ENCODE results near the gene PIGL. TPM values are rescaled to one million over a fixed set of nuclear protein-coding genes. Genes with fewer than 3 reads are reported as not detected.
A peak's percentile ranks its signal among the peaks of the same experiment; 100 is the strongest.

The PIGL gene
- total RNA-seq, 2 donors from 2014 or later, result 41.1 to 57.0 TPM

GRCh38 chr17:16348586-16348985 is 131.6 kb downstream of the PIGL start:
- H3K9ac ChIP-seq (ENCODE audit: extremely low read depth, low read length, poor library complexity, severe bottlenecking), result no peak overlapping the region
- WGBS, 2 experiments (ENCODE audit: insufficient coverage in 1 of 2, insufficient read length in 1 of 2), result 89 to 93% methylated on average over 5 to 6 of the region's 6 CpGs
- H3K4me3 ChIP-seq (ENCODE audit: low read length), result no peak overlapping the region
- H3K36me3 ChIP-seq (ENCODE audit: control insufficient read depth, insufficient read depth, low read length), result peaks cover 48% of the 10 kb centered on the region
- no peaks in the 10 kb centered on the region for H3K9me3 ChIP-seq (ENCODE audit: control insufficient read depth, low read length)
- Mint-ChIP-seq H3K36me3 (ENCODE audit: low read depth) (peaks cover 33% of the 10 kb centered on the region), H3K4me1 (peaks cover 6% of the 10 kb centered on the region), H3K4me3 (no peak overlapping the region), H3K27me3 (ENCODE audit: insufficient read depth) (peaks cover 5% of the 10 kb centered on the region), H3K27ac (no peak overlapping the region), H3K9me3 (no peaks in the 10 kb centered on the region)
- no peak for TF ChIP-seq CTCF (conservative IDR thresholded peaks at IDR 0.05)
- H3K4me1 ChIP-seq (ENCODE audit: control insufficient read depth, insufficient read depth, low read length), result no peaks in the 10 kb centered on the region
- H3K27ac ChIP-seq (ENCODE audit: low read depth, low read length), result no peak overlapping the region
- DNase-seq, result no peak
- no peaks in the 10 kb centered on the region for H3K27me3 ChIP-seq (ENCODE audit: control insufficient read depth, insufficient read depth, low read length, poor library complexity, severe bottlenecking)

GRCh38 chr17:16349431-16349830 is 132.4 kb downstream of the PIGL start:
- no peaks in the 10 kb centered on the region for H3K27me3 ChIP-seq (ENCODE audit: control insufficient read depth, insufficient read depth, low read length, poor library complexity, severe bottlenecking)
- H3K27ac Mint-ChIP-seq, result no peak overlapping the region
- peaks cover 9% of the 10 kb centered on the region for H3K27me3 Mint-ChIP-seq (ENCODE audit: insufficient read depth)
- H3K27ac ChIP-seq (ENCODE audit: low read depth, low read length), result no peak overlapping the region
- peaks cover 8% of the 10 kb centered on the region for H3K4me1 Mint-ChIP-seq
- H3K4me3 ChIP-seq (ENCODE audit: low read length), result no peak overlapping the region
- H3K9ac ChIP-seq (ENCODE audit: extremely low read depth, low read length, poor library complexity, severe bottlenecking), result no peak overlapping the region
- H3K9me3 Mint-ChIP-seq, result no peaks in the 10 kb centered on the region
- H3K9me3 ChIP-seq (ENCODE audit: control insufficient read depth, low read length), result no peaks in the 10 kb centered on the region
- no peak for DNase-seq
- TF ChIP-seq CTCF (conservative IDR thresholded peaks at IDR 0.05), result no peak
- no peak overlapping the region for H3K4me3 Mint-ChIP-seq
- peaks cover 26% of the 10 kb centered on the region for H3K36me3 Mint-ChIP-seq (ENCODE audit: low read depth)
- H3K4me1 ChIP-seq (ENCODE audit: control insufficient read depth, insufficient read depth, low read length), result no peaks in the 10 kb centered on the region
- peaks cover 40% of the 10 kb centered on the region for H3K36me3 ChIP-seq (ENCODE audit: control insufficient read depth, insufficient read depth, low read length)
- WGBS, 2 experiments (ENCODE audit: insufficient coverage in 1 of 2, insufficient read length in 1 of 2), result 96 to 100% methylated on average over 3 to 5 of the region's 5 CpGs

DNA sequence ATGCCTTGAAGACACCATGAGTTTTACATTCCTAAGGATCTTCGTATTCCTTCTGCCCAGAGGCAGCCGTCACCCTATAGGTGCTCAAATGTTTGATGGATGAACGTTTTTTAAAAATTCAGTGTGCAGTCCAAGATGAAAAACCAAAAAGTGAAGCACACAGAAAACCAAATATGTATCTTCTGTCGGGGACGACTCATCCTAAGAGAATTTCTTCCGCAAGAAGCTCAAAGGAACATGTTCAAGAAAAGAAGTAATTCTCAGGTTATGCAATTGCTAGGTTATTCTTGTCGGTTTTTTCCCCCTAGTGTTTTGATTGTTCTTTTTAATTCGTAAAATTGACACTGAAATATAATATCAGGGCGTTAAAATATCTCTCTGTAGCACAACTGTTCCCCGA is 134.8 kb downstream of the PIGL start:
- no peaks in the 10 kb centered on the region for H3K27me3 ChIP-seq (ENCODE audit: control insufficient read depth, insufficient read depth, low read length, poor library complexity, severe bottlenecking)
- no peaks in the 10 kb centered on the region for H3K4me1 ChIP-seq (ENCODE audit: control insufficient read depth, insufficient read depth, low read length)
- no peaks in the 10 kb centered on the region for H3K9me3 ChIP-seq (ENCODE audit: control insufficient read depth, low read length)
- no peak for TF ChIP-seq CTCF (conservative IDR thresholded peaks at IDR 0.05)
- H3K9ac ChIP-seq (ENCODE audit: extremely low read depth, low read length, poor library complexity, severe bottlenecking), result peak overlapping the region; percentile 92
- H3K36me3 ChIP-seq (ENCODE audit: control insufficient read depth, insufficient read depth, low read length), result peaks cover 31% of the 10 kb centered on the region
- H3K27ac ChIP-seq (ENCODE audit: low read depth, low read length), result peak overlapping the region; percentile 96
- H3K27me3 Mint-ChIP-seq (ENCODE audit: insufficient read depth), result peaks cover 14% of the 10 kb centered on the region
- 8 to 12% methylated on average over 10 of the region's 10 CpGs for WGBS, 2 experiments (ENCODE audit: insufficient coverage in 1 of 2, insufficient read length in 1 of 2)
- H3K4me3 ChIP-seq (ENCODE audit: low read length), result peak overlapping the region; percentile 93
- H3K27ac Mint-ChIP-seq, result peak overlapping the region; percentile 98
- peak overlapping the region; percentile 92 for H3K4me3 Mint-ChIP-seq
- no peak for DNase-seq
- H3K4me1 Mint-ChIP-seq, result peaks cover 8% of the 10 kb centered on the region
- H3K9me3 Mint-ChIP-seq, result no peaks in the 10 kb centered on the region
- peaks cover 20% of the 10 kb centered on the region for H3K36me3 Mint-ChIP-seq (ENCODE audit: low read depth)

Measured in endodermal cell (in vitro differentiated cells).